ENCODE data around the gene CTSW.

Gene CTSW

GRCh38 chr11:65886826-65887722 is 7.4 kb downstream of the CTSW start:
- ATAC-seq, result no peak
- no peak for TF ChIP-seq TSHZ2 (CRISPR knock-in tag; IDR thresholded peaks at IDR 0.05)
- no peak for TF ChIP-seq ESRRG (CRISPR knock-in tag; IDR thresholded peaks at IDR 0.05)
- no peak for TF ChIP-seq ZNF70 (CRISPR knock-in tag; IDR thresholded peaks at IDR 0.05)
- TF ChIP-seq TCF4 (CRISPR knock-in tag; IDR thresholded peaks at IDR 0.05; ENCODE audit: borderline replicate concordance), result no peak
- no peak for TF ChIP-seq PATZ1 (CRISPR knock-in tag; IDR thresholded peaks at IDR 0.05; ENCODE audit: borderline replicate concordance)
- no peak for TF ChIP-seq ZC3H10 (CRISPR knock-in tag; IDR thresholded peaks at IDR 0.05)
- no peak for TF ChIP-seq BACH2 (CRISPR knock-in tag; IDR thresholded peaks at IDR 0.05; ENCODE audit: borderline replicate concordance)
- no peak for TF ChIP-seq ZNF565 (CRISPR knock-in tag; conservative IDR thresholded peaks at IDR 0.05; ENCODE audit: low read depth)

DNA sequence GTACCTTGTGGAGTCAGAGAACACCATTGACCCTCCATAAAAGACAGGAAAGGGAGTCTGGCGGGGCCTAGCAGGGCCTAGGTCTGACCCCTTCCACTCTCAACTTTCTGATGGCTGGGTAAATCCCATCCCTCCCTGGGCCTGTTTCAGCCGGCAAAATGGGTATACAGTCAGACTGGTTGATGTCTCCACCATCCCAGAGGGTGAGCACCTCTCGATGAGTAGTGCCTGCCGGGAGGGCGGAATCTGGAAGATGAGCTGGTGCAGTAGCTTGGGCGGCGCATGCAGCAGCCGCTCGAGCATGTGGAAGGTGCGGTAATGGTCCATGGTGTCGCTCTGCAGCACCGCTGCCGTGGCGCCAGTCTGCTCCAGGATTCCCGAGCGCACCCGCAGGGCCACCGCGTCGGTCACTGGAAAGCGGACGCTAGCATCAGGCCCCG is 8.1 kb downstream of the CTSW start:
- no peak for TF ChIP-seq CSDC2 (CRISPR knock-in tag; IDR thresholded peaks at IDR 0.05)
- TF ChIP-seq, protein P1, sequence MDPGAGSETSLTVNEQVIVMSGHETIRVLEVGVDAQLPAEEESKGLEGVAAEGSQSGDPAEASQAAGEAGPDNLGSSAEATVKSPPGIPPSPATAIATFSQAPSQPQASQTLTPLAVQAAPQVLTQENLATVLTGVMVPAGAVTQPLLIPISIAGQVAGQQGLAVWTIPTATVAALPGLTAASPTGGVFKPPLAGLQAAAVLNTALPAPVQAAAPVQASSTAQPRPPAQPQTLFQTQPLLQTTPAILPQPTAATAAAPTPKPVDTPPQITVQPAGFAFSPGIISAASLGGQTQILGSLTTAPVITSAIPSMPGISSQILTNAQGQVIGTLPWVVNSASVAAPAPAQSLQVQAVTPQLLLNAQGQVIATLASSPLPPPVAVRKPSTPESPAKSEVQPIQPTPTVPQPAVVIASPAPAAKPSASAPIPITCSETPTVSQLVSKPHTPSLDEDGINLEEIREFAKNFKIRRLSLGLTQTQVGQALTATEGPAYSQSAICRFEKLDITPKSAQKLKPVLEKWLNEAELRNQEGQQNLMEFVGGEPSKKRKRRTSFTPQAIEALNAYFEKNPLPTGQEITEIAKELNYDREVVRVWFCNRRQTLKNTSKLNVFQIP (CRISPR knock-in tag; IDR thresholded peaks at IDR 0.05; ENCODE audit: borderline replicate concordance, low read depth), result no peak
- TF ChIP-seq, protein P2, sequence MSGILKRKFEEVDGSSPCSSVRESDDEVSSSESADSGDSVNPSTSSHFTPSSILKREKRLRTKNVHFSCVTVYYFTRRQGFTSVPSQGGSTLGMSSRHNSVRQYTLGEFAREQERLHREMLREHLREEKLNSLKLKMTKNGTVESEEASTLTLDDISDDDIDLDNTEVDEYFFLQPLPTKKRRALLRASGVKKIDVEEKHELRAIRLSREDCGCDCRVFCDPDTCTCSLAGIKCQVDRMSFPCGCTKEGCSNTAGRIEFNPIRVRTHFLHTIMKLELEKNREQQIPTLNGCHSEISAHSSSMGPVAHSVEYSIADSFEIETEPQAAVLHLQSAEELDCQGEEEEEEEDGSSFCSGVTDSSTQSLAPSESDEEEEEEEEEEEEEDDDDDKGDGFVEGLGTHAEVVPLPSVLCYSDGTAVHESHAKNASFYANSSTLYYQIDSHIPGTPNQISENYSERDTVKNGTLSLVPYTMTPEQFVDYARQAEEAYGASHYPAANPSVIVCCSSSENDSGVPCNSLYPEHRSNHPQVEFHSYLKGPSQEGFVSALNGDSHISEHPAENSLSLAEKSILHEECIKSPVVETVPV (CRISPR knock-in tag; IDR thresholded peaks at IDR 0.05), result no peak
- TF ChIP-seq OSR1 (CRISPR knock-in tag; IDR thresholded peaks at IDR 0.05), result no peak
- TF ChIP-seq BACH2 (CRISPR knock-in tag; IDR thresholded peaks at IDR 0.05; ENCODE audit: borderline replicate concordance), result no peak
- TF ChIP-seq PPARA (CRISPR knock-in tag; IDR thresholded peaks at IDR 0.05; ENCODE audit: borderline replicate concordance), result no peak
- TF ChIP-seq TOX (CRISPR knock-in tag; IDR thresholded peaks at IDR 0.05; ENCODE audit: borderline replicate concordance), result no peak
- TF ChIP-seq ZNF70 (CRISPR knock-in tag; IDR thresholded peaks at IDR 0.05), result no peak
- no peak for TF ChIP-seq ZC3H10 (CRISPR knock-in tag; IDR thresholded peaks at IDR 0.05)
- TF ChIP-seq TSHZ2 (CRISPR knock-in tag; IDR thresholded peaks at IDR 0.05), result no peak
- TF ChIP-seq SNAI2 (CRISPR knock-in tag; IDR thresholded peaks at IDR 0.05), result no peak
- no peak for TF ChIP-seq ZFP30 (CRISPR knock-in tag; IDR thresholded peaks at IDR 0.05)
- no peak for TF ChIP-seq ZFP3 (CRISPR knock-in tag; IDR thresholded peaks at IDR 0.05)
- TF ChIP-seq RARB (CRISPR knock-in tag; IDR thresholded peaks at IDR 0.05), result no peak
- no peak for TF ChIP-seq ARNTL (CRISPR knock-in tag; IDR thresholded peaks at IDR 0.05; ENCODE audit: borderline replicate concordance, low read depth)
- no peak for TF ChIP-seq GLIS3 (CRISPR knock-in tag; IDR thresholded peaks at IDR 0.05)
- ATAC-seq, result peak; percentile 9

Data from SK-N-SH treated with all-trans-retinoic acid at 6 μM for 48 hours (cell line).